SK-N-SH (cell line): Measurements from ENCODE around the gene ZXDC.

Experiments
- POLR2AphosphoS5 ChIP-seq: IDR thresholded peaks from 2 replicates; pipeline ENCODE4 v1.6.1; 2012; ENCODE audit warnings: low read depth, low read length
- RAD21 ChIP-seq: IDR thresholded peaks from 2 replicates; pipeline ENCODE4 v1.6.1; 2012; ENCODE audit warnings: mild to moderate bottlenecking, low read length
- RCOR1 ChIP-seq: fragments of 150-350 bp; IDR thresholded peaks from 2 replicates; pipeline ENCODE4 v1.6.1; 2017; ENCODE audit warnings: antibody characterized with exemption, low read length
- SMC3 ChIP-seq: IDR thresholded peaks from 2 replicates; pipeline ENCODE4 v1.6.1; 2012; ENCODE audit warnings: low read depth, low read length, improper control_type of control experiment
- USF1 ChIP-seq: IDR thresholded peaks from 2 replicates; pipeline ENCODE4 v1.4.0; 2012; ENCODE audit warnings: low read depth, borderline replicate concordance
- ZBTB33 ChIP-seq: IDR thresholded peaks from 2 replicates; pipeline ENCODE4 v1.4.0; 2012; ENCODE audit warnings: low read depth, borderline replicate concordance

- no peak for TF ChIP-seq RAD21
- TF ChIP-seq SMC3, result no peak
- no peak for TF ChIP-seq POLR2AphosphoS5
- no peak for TF ChIP-seq RCOR1
- no peak for TF ChIP-seq USF1
- TF ChIP-seq ZBTB33, result no peak
These were observed 57.0 kb downstream of the ZXDC start for GRCh38 chr3:126418661-126419131.
